Pancreas (tissue), 10 donors: ENCODE results near the gene WDR70. TPM values are rescaled to one million over a fixed set of nuclear protein-coding genes. Genes with fewer than 3 reads are reported as not detected.
A peak's percentile ranks its signal among the peaks of the same experiment; 100 is the strongest.
"Not testable (repeated sequence)": the region's sequence is repeated elsewhere in the genome, so short reads cannot be mapped to it uniquely, and the experiment has no call there.

ENCODE experiments used
- ATAC-seq, 4 donors: fragments of 200-7000 bp; cut with Tn5 transposase; one replicate each; pipeline versions ENCODE4 v1.8.0 to v1.9.1; 2020; ENCODE audit warnings: mild to moderate bottlenecking in 4 of 4, moderate library complexity in 4 of 4
- DNase-seq, 6 donors: peaks; one replicate each; pipeline ENCODE4 v3.0.0-alpha.2; 2020
- FAIRE-seq: peaks from 2 replicates; lab custom pipeline; 2012; peaks lifted over from hg19 to GRCh38; lab: Jason Lieb, UNC
- H3K27ac ChIP-seq, 4 donors: fragments of 200-600 bp; sonication (generic); 1 replicate in 3 of 4; 2 replicates in 1 of 4; pipeline versions ENCODE4 v1.5.0 to v1.8.0; 2020
- H3K27me3 ChIP-seq, 4 donors: fragments of 200-600 bp; one replicate each; pipeline ENCODE4 v1.8.0; 2021
- H3K36me3 ChIP-seq, 3 donors: fragments of 200-600 bp; sonication (generic) in 1 of 3; one replicate each; pipeline versions ENCODE4 v1.5.0 to v1.8.0; 2020 to 2021
- H3K4me1 ChIP-seq, 3 donors: fragments of 200-600 bp; one replicate each; pipeline ENCODE4 v1.8.0; 2021
- H3K4me3 ChIP-seq, 4 donors: fragments of 200-600 bp; sonication (generic) in 2 of 4; one replicate each; pipeline versions ENCODE4 v1.5.0 to v1.8.0; 2020 to 2021
- H3K9me3 ChIP-seq, 4 donors: fragments of 200-600 bp; one replicate each; pipeline ENCODE4 v1.8.0; 2021
- CTCF ChIP-seq, 4 donors: fragments of 200-600 bp; sonication (generic) in 3 of 4; IDR thresholded peaks; one replicate each; pipeline versions ENCODE4 v1.5.0 to v1.8.0; 2021; ENCODE audit warnings: antibody characterized with exemption in 4 of 4
- WGBS, 2 donors: extraction: QIAGEN DNeasy Blood & Tissue Kit; methylation state at CpG; one replicate each; pipeline ENCODE4 v1.1.7; 2013; 5-methylcytosine and 5-hydroxymethylcytosine counted together
- intact Hi-C, 3 donors: fragments of 100-400 bp; cut with DNase I; formaldehyde crosslinking; loops; one replicate each; pipeline versions ENCODE4 v1.11.1 to v1.14.2; 2022
- polyA plus RNA-seq, 2 donors: library from polyadenylated mRNA; stranded (reverse); fragments of 200-250 nt; gene quantifications; one replicate each; pipeline ENCODE4 v1.2.3, GENCODE V29; 2013
- total RNA-seq, 6 donors: library from RNA; stranded (reverse); fragmentation: NEBNext Ultra II Directional in 4 of 6; extraction: Animal tissue kit (Norgen Biotek cat#: 25700) in 4 of 6; gene quantifications; one replicate each; pipeline versions ENCODE4 v1.2.1 to v1.2.4, GENCODE V29; 2021 to 2023
- donor health status: healthy with polysubstance abuse.
- donor health status: DM: no; HTN: no; CAD: no; lungs with moderate emphysema.
- donor health status: DM: no; HTN: no; CAD: no.
- donor health status: control.
- donor health status: control.
- donor health status: Bipolar disorder and iron deficiency.
- donor health status: DM: yes; HTN: yes; CAD: no.
- donor health status: DM: no; HTN: no; CAD: no.
- donor health status: DM: no; HTN: no; CAD: no.
- donor health status: DM: yes; HTN: yes; CAD: no.

WDR70 gene
- total and polyA plus RNA-seq, 8 donors: 10.7 to 24.3 (median 15.6) TPM

- intact Hi-C loops: no loop called here
- Histone ChIP-seq H3K36me3 (no peaks in the 10 kb centered on the region), H3K4me1 (no peaks in the 10 kb centered on the region), H3K27ac (no peak overlapping the region), H3K4me3 (no peak overlapping the region), H3K27me3 (peaks cover 0 to under 1% (median 0%) of the 10 kb centered on the region in 4 donors), H3K9me3 (no peaks in the 10 kb centered on the region)
- DNase-seq (no peak), ATAC-seq (no peak), FAIRE-seq (no peak)
- 77 to 94% methylated on average over 1 of the region's 1 CpG for WGBS, 2 donors
- no peak for TF ChIP-seq CTCF (IDR thresholded peaks at IDR 0.05)
Observed at GRCh38 chr5:37514946-37515345, 135.8 kb downstream of the WDR70 start.

DNA sequence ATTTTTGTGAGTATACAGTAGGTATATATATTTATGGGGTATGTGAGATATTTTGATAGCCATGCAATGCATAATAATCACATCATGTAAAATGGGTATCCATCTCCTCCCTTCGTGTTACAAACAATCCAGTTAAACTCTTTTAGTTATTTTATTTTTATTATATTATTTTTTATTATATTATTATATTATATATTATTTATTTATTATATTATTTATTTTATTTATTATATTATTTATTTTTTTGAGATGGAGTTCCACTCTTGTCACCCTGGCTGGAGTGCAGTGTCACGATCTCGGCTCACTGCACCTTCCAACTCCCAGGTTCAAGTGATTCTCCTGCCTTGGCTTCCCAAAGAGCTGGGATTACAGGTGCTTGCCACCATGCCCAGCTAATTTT, 138.6 kb downstream of the WDR70 start:
- no peaks in the 10 kb centered on the region for H3K4me1 ChIP-seq
- FAIRE-seq: no peak
- H3K27me3 ChIP-seq: peaks cover 0 to 4% (median 0%) of the 10 kb centered on the region in 4 donors
- H3K36me3 ChIP-seq: no peaks in the 10 kb centered on the region
- 97 to 98% methylated on average over 3 of the region's 3 CpGs for WGBS, 2 donors
- DNase-seq: no peak
- no peak overlapping the region for H3K4me3 ChIP-seq
- intact Hi-C loops: no loop called here
- no peak overlapping the region for H3K27ac ChIP-seq
- ATAC-seq: no peak
- no peaks in the 10 kb centered on the region for H3K9me3 ChIP-seq
- no peak for TF ChIP-seq CTCF (IDR thresholded peaks at IDR 0.05)

DNA sequence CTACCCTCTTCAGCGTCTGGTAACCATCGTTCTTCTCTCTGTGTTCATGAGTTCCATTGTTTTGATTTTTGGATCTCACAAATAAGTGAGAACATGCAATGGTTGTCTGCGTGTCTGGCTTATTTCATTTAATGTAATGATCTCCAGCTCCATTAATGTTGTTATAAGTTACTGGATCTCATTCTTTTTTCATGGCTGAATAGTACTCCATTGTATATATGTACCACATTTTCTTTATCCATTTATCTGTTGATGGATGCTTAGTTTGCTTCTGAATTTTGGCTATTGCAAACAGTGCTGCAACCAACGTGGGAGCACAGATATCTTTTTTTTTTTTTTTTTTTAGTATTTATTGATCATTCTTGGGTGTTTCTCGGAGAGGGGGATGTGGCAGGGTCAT, 139.2 kb downstream of the WDR70 start:
- H3K9me3 ChIP-seq, H3K27ac ChIP-seq, H3K4me3 ChIP-seq, FAIRE-seq, DNase-seq, intact Hi-C loops, H3K27me3 ChIP-seq, H3K4me1 ChIP-seq, H3K36me3 ChIP-seq, ATAC-seq: not testable (repeated sequence)
- 97 to 98% methylated on average over 4 of the region's 5 CpGs for WGBS, 2 donors

- no peak for TF ChIP-seq CTCF (IDR thresholded peaks at IDR 0.05)
Observed at GRCh38 chr5:37519304-37519703, 140.2 kb downstream of the WDR70 start.

DNA sequence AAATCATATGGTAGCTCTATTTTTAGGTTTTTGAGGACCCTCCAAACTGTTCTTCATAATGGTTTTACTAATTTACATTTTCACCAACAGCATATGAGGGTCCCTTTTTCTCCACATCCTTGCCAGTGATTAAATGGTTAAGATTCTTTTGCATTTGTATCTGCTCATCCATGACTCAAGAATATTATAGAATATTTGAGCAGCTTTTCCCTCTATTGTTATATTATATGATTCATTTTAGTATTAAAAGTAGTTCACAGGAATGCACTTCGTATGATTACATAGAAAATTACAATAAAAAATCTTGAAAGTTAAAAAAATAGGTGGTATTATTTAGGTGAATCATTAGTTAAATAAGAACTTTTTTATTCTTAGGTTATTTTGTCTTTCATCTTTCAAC, 140.7 kb downstream of the WDR70 start:
- FAIRE-seq (no peak), ATAC-seq (no peak), DNase-seq (no peak)
- H3K4me3 ChIP-seq: no peak overlapping the region
- no peaks in the 10 kb centered on the region for H3K4me1 ChIP-seq
- H3K27me3 ChIP-seq: peaks cover 0 to 4% (median 0%) of the 10 kb centered on the region in 4 donors
- no peak for TF ChIP-seq CTCF (IDR thresholded peaks at IDR 0.05)
- H3K36me3 ChIP-seq: no peaks in the 10 kb centered on the region
- intact Hi-C loops: no loop called here
- 97 to 98% methylated on average over 1 of the region's 1 CpG for WGBS, 2 donors
- H3K9me3 ChIP-seq: no peaks in the 10 kb centered on the region
- H3K27ac ChIP-seq: no peak overlapping the region

More at GRCh38 chr5:37519304-37519703, 140.2 kb downstream of the WDR70 start:
- intact Hi-C loops: no loop called here
- no peaks in the 10 kb centered on the region for H3K9me3 ChIP-seq
- H3K4me3 ChIP-seq: no peak overlapping the region
- ATAC-seq: no peak
- peaks cover 0 to 4% (median 0%) of the 10 kb centered on the region in 4 donors for H3K27me3 ChIP-seq
- H3K27ac ChIP-seq: no peak overlapping the region
- no peak for FAIRE-seq
- WGBS, 2 donors: 97 to 99% methylated on average over 43 of the region's 43 CpGs
- H3K36me3 ChIP-seq: no peaks in the 10 kb centered on the region
- DNase-seq: peak in 1 of 6 donors; percentile 46
- H3K4me1 ChIP-seq: no peaks in the 10 kb centered on the region
